ENCODE data around the gene GALR2. TPM values are rescaled to one million over a fixed set of nuclear protein-coding genes. Genes with fewer than 3 reads are reported as not detected.

The GALR2 gene
- total and polyA plus RNA-seq, 2 experiments from 2014 or later, result 0.18 TPM; not detected in 1

DNA sequence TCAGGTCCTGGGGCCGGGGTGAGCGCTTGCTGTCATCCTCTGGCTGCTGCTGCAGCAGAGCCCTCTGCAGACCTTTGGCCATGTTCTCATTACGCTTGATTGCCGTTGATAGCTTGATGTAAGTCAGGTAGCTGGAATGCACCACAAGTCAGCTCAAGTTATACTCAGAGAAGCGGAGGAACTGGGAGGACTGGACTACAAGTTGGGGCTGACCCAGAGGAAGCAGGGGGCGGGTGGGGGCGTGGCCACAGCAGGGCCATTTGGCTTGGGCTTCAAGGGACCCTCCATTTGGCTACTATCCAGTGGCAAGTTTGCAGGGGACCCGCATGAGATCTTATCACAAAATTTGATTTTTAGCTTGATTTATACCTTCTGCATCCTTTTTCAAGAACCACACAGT is 28.5 kb upstream of the GALR2 start:
- Histone ChIP-seq H3K79me2 (ENCODE audit: insufficient read depth) (peaks cover 12% of the 10 kb centered on the region), H3K9me3 (ENCODE audit: low read depth) (no peaks in the 10 kb centered on the region), H3K27ac (no peak overlapping the region), H3K4me3 (no peak overlapping the region), H3K9ac (no peak overlapping the region), H3K4me2 (ENCODE audit: unreplicated experiment) (no peak overlapping the region), H3K36me3 (ENCODE audit: low read depth) (peaks cover 57% of the 10 kb centered on the region), H2AFZ (no peak overlapping the region), H3K27me3 (replicated peaks; ENCODE audit: insufficient read depth) (no peaks in the 10 kb centered on the region), H4K20me1 (ENCODE audit: insufficient read depth) (no peaks in the 10 kb centered on the region), H3K9me2 (ENCODE audit: insufficient read depth) (no peaks in the 10 kb centered on the region), H3K4me1 (ENCODE audit: insufficient read depth) (no peaks in the 10 kb centered on the region), H3F3A (ENCODE audit: insufficient read depth) (no peaks in the 10 kb centered on the region)
- 81 to 84% methylated on average over 7 to 8 of the region's 8 CpGs for WGBS, 2 experiments (ENCODE audit: low coverage in 1 of 2, low lambda C conversion rate in 2 of 2, missing lambda C conversion rate in 2 of 2)
- DNase-seq, result no peak
- TF ChIP-seq EZH2phosphoT487 (IDR thresholded peaks at IDR 0.05; ENCODE audit: insufficient read depth, low read depth), result no peak
- no peak for TF ChIP-seq EZH2 (IDR thresholded peaks at IDR 0.05; ENCODE audit: insufficient read depth, poor library complexity, severe bottlenecking)
- in situ Hi-C loops (cut with MboI), result no loop called here

DNA sequence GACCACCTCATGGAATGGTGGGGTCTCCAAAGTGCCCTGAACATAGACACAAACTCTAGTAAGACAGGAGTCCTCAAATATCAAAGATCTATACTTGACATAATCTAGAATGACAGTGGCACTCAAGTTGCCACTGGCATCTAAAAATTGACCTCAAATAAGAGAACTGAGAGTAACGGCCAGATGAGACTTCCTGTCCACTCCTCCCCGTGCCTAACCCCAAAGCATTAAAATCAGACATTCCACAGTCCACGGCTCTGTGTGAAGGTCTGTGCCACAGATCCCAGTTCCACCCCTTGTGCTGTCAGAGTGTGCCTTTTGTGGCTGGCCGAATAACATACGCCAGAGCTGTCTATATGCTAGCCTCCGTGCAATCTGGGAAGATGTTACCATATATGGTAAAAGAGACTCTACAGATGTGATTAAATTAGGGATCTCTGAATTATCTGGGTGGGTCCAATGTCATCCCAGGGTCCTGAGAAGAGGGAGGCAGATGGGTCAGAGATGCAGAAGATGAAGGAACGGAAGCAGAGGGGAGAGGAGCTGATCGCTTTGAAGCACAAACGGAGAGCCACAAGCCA is 26.5 kb upstream of the GALR2 start:
- peaks cover 30% of the 10 kb centered on the region for H3K79me2 ChIP-seq (ENCODE audit: insufficient read depth)
- in situ Hi-C loops (cut with MboI), result no loop called here
- H3K27me3 ChIP-seq (replicated peaks; ENCODE audit: insufficient read depth), result no peaks in the 10 kb centered on the region
- H3K4me1 ChIP-seq (ENCODE audit: insufficient read depth), result no peaks in the 10 kb centered on the region
- H3K4me2 ChIP-seq (ENCODE audit: unreplicated experiment), result no peak overlapping the region
- H4K20me1 ChIP-seq (ENCODE audit: insufficient read depth), result no peaks in the 10 kb centered on the region
- H3F3A ChIP-seq (ENCODE audit: insufficient read depth), result no peaks in the 10 kb centered on the region
- no peak for TF ChIP-seq EZH2 (IDR thresholded peaks at IDR 0.05; ENCODE audit: insufficient read depth, poor library complexity, severe bottlenecking)
- no peak for TF ChIP-seq EZH2phosphoT487 (IDR thresholded peaks at IDR 0.05; ENCODE audit: insufficient read depth, low read depth)
- H3K36me3 ChIP-seq (ENCODE audit: low read depth), result peaks cover 69% of the 10 kb centered on the region
- no peak overlapping the region for H3K27ac ChIP-seq
- no peak overlapping the region for H3K4me3 ChIP-seq
- H3K9ac ChIP-seq, result no peak overlapping the region
- no peak for DNase-seq
- no peak overlapping the region for H2AFZ ChIP-seq
- 78 to 79% methylated on average over 9 of the region's 9 CpGs for WGBS, 2 experiments (ENCODE audit: low coverage in 1 of 2, low lambda C conversion rate in 2 of 2, missing lambda C conversion rate in 2 of 2)
- no peaks in the 10 kb centered on the region for H3K9me2 ChIP-seq (ENCODE audit: insufficient read depth)
- no peaks in the 10 kb centered on the region for H3K9me3 ChIP-seq (ENCODE audit: low read depth)

DNA sequence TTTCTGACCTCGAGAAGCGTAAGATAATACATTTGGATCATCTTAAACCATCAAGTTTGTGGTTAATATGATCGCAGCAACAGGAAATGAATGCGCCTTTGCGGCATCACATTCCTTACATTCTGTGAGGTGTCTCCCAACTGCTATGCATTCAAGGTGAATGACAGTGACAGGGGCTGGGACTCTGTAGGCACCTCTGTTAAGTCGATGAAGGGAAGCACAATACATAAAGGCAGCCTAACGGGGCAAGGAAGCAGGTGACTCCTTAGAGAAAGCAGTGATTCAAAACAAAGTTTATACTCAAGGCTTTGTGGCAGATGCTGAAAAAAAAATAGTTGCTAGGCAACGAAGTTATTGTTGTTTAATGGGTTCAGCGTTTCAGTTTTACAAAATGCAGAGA is 25.9 kb upstream of the GALR2 start:
- H3K36me3 ChIP-seq (ENCODE audit: low read depth), result peaks cover 67% of the 10 kb centered on the region
- H3K4me2 ChIP-seq (ENCODE audit: unreplicated experiment), result no peak overlapping the region
- 80 to 87% methylated on average over 9 of the region's 9 CpGs for WGBS, 2 experiments (ENCODE audit: low coverage in 1 of 2, low lambda C conversion rate in 2 of 2, missing lambda C conversion rate in 2 of 2)
- no peak overlapping the region for H3K27ac ChIP-seq
- no peaks in the 10 kb centered on the region for H4K20me1 ChIP-seq (ENCODE audit: insufficient read depth)
- no peak for TF ChIP-seq EZH2 (IDR thresholded peaks at IDR 0.05; ENCODE audit: insufficient read depth, poor library complexity, severe bottlenecking)
- TF ChIP-seq EZH2phosphoT487 (IDR thresholded peaks at IDR 0.05; ENCODE audit: insufficient read depth, low read depth), result no peak
- DNase-seq, result peak; percentile 30
- in situ Hi-C loops (cut with MboI), result no loop called here
- peaks cover 2% of the 10 kb centered on the region; the same call in 1 of the 2 replicates for H3K4me1 ChIP-seq (ENCODE audit: insufficient read depth)
- H2AFZ ChIP-seq, result no peak overlapping the region
- H3K9me2 ChIP-seq (ENCODE audit: insufficient read depth), result no peaks in the 10 kb centered on the region
- no peaks in the 10 kb centered on the region for H3K27me3 ChIP-seq (replicated peaks; ENCODE audit: insufficient read depth)
- peaks cover 36% of the 10 kb centered on the region for H3K79me2 ChIP-seq (ENCODE audit: insufficient read depth)
- H3K9me3 ChIP-seq (ENCODE audit: low read depth), result no peaks in the 10 kb centered on the region
- no peaks in the 10 kb centered on the region; the same call in 1 of the 2 replicates for H3F3A ChIP-seq (ENCODE audit: insufficient read depth)
- no peak overlapping the region for H3K4me3 ChIP-seq
- H3K9ac ChIP-seq, result no peak overlapping the region

DNA sequence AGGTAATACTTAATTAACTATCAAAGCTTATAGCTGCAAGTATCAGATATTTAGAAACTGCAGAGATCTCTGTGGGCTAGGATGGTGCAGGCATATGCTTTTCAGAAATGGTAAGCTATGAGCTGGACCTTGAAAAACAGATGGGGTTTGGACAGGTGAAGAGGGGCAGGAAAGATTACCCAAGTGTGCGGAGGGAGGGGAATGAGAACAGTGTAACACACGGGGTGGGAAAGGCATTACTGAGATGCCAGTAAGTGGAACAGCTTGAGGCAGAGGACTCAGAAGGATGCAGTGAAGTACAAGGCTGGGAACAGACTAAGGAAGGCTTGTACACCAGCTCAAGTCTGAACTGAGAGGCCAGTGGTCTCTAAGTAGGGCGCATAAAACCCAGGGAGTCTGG is 25.3 kb upstream of the GALR2 start:
- no peak overlapping the region for H2AFZ ChIP-seq
- peaks cover 67% of the 10 kb centered on the region for H3K36me3 ChIP-seq (ENCODE audit: low read depth)
- 84 to 87% methylated on average over 3 of the region's 3 CpGs for WGBS, 2 experiments (ENCODE audit: low coverage in 1 of 2, low lambda C conversion rate in 2 of 2, missing lambda C conversion rate in 2 of 2)
- H3K79me2 ChIP-seq (ENCODE audit: insufficient read depth), result peaks cover 41% of the 10 kb centered on the region
- in situ Hi-C loops (cut with MboI), result no loop called here
- H3K27ac ChIP-seq, result no peak overlapping the region
- TF ChIP-seq EZH2phosphoT487 (IDR thresholded peaks at IDR 0.05; ENCODE audit: insufficient read depth, low read depth) (no peak), EZH2 (IDR thresholded peaks at IDR 0.05; ENCODE audit: insufficient read depth, poor library complexity, severe bottlenecking) (no peak)
- H3K27me3 ChIP-seq (replicated peaks; ENCODE audit: insufficient read depth), result no peaks in the 10 kb centered on the region
- H3K4me3 ChIP-seq, result no peak overlapping the region
- H3K4me1 ChIP-seq (ENCODE audit: insufficient read depth), result peaks cover 4% of the 10 kb centered on the region; the same call in 1 of the 2 replicates
- H4K20me1 ChIP-seq (ENCODE audit: insufficient read depth), result no peaks in the 10 kb centered on the region
- H3K9me3 ChIP-seq (ENCODE audit: low read depth), result no peaks in the 10 kb centered on the region
- DNase-seq, result no peak
- H3K9me2 ChIP-seq (ENCODE audit: insufficient read depth), result no peaks in the 10 kb centered on the region
- no peak overlapping the region for H3K4me2 ChIP-seq (ENCODE audit: unreplicated experiment)
- no peaks in the 10 kb centered on the region; the same call in 1 of the 2 replicates for H3F3A ChIP-seq (ENCODE audit: insufficient read depth)
- no peak overlapping the region for H3K9ac ChIP-seq
